Transverse colon (tissue), 4 donors: ENCODE measurements around the gene BBX.

Experiments
- CTCF ChIP-seq, 5 experiments: fragments of 200-600 bp in 3 of 5; fragments of 450-650 bp in 2 of 5; sonication (generic) in 3 of 5; IDR thresholded peaks; 1 replicate in 2 of 5; 2 replicates in 3 of 5; pipeline ENCODE4 v1.5.1; 2016 to 2017; ENCODE audit warnings: antibody characterized with exemption in 5 of 5, inconsistent platforms in 3 of 5, mild to moderate bottlenecking in 2 of 5, moderate library complexity in 1 of 5
- EP300 ChIP-seq: sonication (generic); formaldehyde crosslinking; IDR thresholded peaks from one replicate; pipeline ENCODE4 v1.6.1; 2017; ENCODE audit warnings: antibody characterized with exemption, low read depth
- POLR2A ChIP-seq: fragments of 450-650 bp; IDR thresholded peaks from one replicate; pipeline ENCODE4 v1.6.1; 2016; ENCODE audit warnings: antibody characterized with exemption, mild to moderate bottlenecking, moderate library complexity
- POLR2AphosphoS5 ChIP-seq, 3 donors: sonication (generic); formaldehyde crosslinking; IDR thresholded peaks; one replicate each; pipeline ENCODE4 v1.6.1; 2016; ENCODE audit warnings: antibody characterized with exemption in 3 of 3

- no peak for TF ChIP-seq CTCF (IDR thresholded peaks at IDR 0.05)
- TF ChIP-seq POLR2A: no peak
- TF ChIP-seq POLR2AphosphoS5 (IDR thresholded peaks at IDR 0.05): no peak
- no peak for TF ChIP-seq EP300
Measured at GRCh38 chr3:107760144-107760543, 237.4 kb downstream of the BBX start.
